ENCODE data around the gene NRSN2. TPM values are rescaled to one million over a fixed set of nuclear protein-coding genes. Genes with fewer than 3 reads are reported as not detected.
"Not testable (repeated sequence)": the region's sequence is repeated elsewhere in the genome, so short reads cannot be mapped to it uniquely, and the experiment has no call there.

The NRSN2 gene
- total RNA-seq, 1 donor from 2014 or later, result 17.3 TPM

DNA sequence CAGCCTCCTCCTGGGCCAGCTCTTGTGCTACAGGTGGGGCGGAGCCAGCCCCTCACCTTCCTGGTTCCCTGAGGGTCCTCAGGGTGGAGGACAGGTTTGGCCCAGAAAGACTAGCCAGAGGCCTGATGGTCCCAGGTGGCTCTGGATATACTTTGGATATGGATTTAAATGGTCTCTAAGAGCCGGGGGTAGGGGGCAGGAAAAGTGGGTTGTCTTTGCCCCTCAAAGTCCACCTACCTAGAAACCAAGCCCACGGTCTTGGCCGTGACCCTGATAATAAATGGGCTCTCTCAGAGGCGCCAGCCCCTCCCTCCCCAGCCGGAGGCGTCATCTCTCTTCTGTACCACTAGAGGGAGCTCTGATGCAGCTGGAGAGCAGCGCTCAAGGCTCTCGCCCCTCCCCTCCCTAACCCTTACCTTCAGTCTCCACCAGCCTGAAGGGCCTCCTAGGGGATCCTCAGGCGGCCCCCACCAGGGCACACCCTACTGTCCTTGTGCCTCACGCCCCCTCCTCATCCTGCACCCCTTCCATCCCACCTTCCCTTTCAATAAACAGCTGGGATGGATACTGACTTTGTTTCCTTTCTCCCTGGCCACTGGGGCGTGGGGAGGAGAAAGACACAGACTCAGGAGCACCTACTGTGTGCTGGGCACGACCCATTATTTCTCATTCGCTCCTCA lies 7.5 kb downstream of the NRSN2 start:
- peak; percentile 84 for DNase-seq
- intact Hi-C loops (cut with DNase I), result loop anchor here (10.0 kb wide), 2 partner anchors 50 to 120 kb away; partner anchors contain the start of gene RBCK1
- Histone ChIP-seq H3K27ac (no peak overlapping the region), H3K4me3 (no peak overlapping the region), H3K9me3 (no peaks in the 10 kb centered on the region), H3K4me1 (peaks cover 9% of the 10 kb centered on the region), H3K27me3 (ENCODE audit: low read depth) (no peaks in the 10 kb centered on the region), H3K36me3 (peaks cover 6% of the 10 kb centered on the region)
- TF ChIP-seq, protein P1, sequence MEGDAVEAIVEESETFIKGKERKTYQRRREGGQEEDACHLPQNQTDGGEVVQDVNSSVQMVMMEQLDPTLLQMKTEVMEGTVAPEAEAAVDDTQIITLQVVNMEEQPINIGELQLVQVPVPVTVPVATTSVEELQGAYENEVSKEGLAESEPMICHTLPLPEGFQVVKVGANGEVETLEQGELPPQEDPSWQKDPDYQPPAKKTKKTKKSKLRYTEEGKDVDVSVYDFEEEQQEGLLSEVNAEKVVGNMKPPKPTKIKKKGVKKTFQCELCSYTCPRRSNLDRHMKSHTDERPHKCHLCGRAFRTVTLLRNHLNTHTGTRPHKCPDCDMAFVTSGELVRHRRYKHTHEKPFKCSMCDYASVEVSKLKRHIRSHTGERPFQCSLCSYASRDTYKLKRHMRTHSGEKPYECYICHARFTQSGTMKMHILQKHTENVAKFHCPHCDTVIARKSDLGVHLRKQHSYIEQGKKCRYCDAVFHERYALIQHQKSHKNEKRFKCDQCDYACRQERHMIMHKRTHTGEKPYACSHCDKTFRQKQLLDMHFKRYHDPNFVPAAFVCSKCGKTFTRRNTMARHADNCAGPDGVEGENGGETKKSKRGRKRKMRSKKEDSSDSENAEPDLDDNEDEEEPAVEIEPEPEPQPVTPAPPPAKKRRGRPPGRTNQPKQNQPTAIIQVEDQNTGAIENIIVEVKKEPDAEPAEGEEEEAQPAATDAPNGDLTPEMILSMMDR (IDR thresholded peaks at IDR 0.05), result peak; percentile 97
- ATAC-seq, result peak; percentile 94 to 96

DNA sequence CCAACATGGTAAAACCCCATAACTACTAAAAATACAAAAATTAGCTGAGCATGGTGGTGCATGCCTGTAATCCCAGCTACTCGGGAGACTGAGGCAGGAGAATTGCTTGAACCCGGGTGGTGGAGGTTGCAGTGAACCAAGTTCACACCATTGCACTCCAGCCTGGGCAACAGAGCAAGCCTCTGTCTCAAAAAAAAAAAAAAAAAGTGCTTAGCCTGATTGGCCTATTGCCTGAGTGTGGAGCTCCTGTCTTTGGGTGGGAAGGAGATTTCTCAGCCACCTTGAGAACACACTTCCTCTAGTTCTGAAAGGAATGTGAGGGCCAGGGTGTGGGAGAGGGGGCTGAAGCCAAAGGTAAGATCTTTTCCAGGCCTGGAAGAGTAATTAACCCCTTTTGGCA lies 9.2 kb downstream of the NRSN2 start:
- not testable (repeated sequence) for H3K4me3 ChIP-seq; DNase-seq; H3K4me1 ChIP-seq; ATAC-seq; H3K9me3 ChIP-seq; H3K27ac ChIP-seq; H3K27me3 ChIP-seq (ENCODE audit: low read depth); H3K36me3 ChIP-seq
- intact Hi-C loops (cut with DNase I), result loop anchor here (10.0 kb wide), 2 partner anchors 49 to 119 kb away; partner anchors contain the start of gene RBCK1

- ATAC-seq, result no peak
- H3K4me1 ChIP-seq, result peaks cover 9% of the 10 kb centered on the region
Observed at GRCh38 chr20:356745-357144, 9.8 kb downstream of the NRSN2 start.

GRCh38 chr20:358891-359555 lies 12.1 kb downstream of the NRSN2 start:
- Histone ChIP-seq H3K4me3 (no peak overlapping the region), H3K4me1 (peaks cover 24% of the 10 kb centered on the region), H3K27ac (no peak overlapping the region), H3K36me3 (no peaks in the 10 kb centered on the region), H3K9me3 (no peaks in the 10 kb centered on the region), H3K27me3 (ENCODE audit: low read depth) (no peaks in the 10 kb centered on the region)
- no peak for DNase-seq
- TF ChIP-seq, protein P1 (IDR thresholded peaks at IDR 0.05), result no peak
- ATAC-seq, result peak in 1 of 2 donors; percentile 48
- intact Hi-C loops (cut with DNase I), result loop anchor here (10.0 kb wide), 2 partner anchors 46 to 116 kb away; partner anchors contain the start of gene RBCK1

More at GRCh38 chr20:356745-357144, 9.8 kb downstream of the NRSN2 start:
- Histone ChIP-seq H3K4me3 (no peak overlapping the region), H3K9me3 (no peaks in the 10 kb centered on the region), H3K27me3 (ENCODE audit: low read depth) (no peaks in the 10 kb centered on the region), H3K27ac (no peak overlapping the region), H3K36me3 (peaks cover 6% of the 10 kb centered on the region)
- intact Hi-C loops (cut with DNase I), result loop anchor here (10.0 kb wide), 2 partner anchors 48 to 118 kb away; partner anchors contain the start of gene RBCK1
- TF ChIP-seq, protein P1 (IDR thresholded peaks at IDR 0.05), result no peak
- DNase-seq, result no peak

DNA sequence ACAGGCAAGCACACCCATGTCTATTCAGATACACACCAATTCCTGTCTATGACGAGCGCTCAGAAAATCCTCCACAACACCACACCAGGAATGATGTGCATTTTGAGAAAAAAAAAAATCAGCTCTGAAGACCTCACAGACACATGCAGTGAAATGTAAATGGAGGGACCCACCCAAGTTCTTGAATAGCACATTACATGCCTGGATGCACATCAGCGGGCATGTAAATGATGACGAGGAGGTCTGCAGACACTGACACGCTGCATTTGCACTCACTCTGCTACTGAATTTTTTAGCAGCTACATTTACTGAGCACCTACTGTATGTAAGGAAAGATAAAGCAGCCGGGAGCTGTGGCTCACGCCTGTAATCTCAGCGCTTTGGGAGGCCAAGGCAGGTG lies 14.7 kb downstream of the NRSN2 start:
- Histone ChIP-seq H3K27me3 (ENCODE audit: low read depth) (no peaks in the 10 kb centered on the region), H3K36me3 (no peaks in the 10 kb centered on the region), H3K9me3 (no peaks in the 10 kb centered on the region), H3K27ac (no peak overlapping the region), H3K4me1 (peaks cover 16% of the 10 kb centered on the region), H3K4me3 (no peak overlapping the region)
- DNase-seq, result no peak
- intact Hi-C loops (cut with DNase I), result no loop called here
- TF ChIP-seq, protein P1 (IDR thresholded peaks at IDR 0.05), result no peak
- no peak for ATAC-seq

Measured in lower lobe of right lung (tissue), 2 donors.